KMS-11 (cell line): Measurements from ENCODE around the gene DMWD.

Experiments used
- H2AFZ ChIP-seq: fragments of 200-600 bp; sonication (generic); 2 replicates; pipeline ENCODE4 v1.6.1; 2016; ENCODE audit warnings: antibody characterized with exemption, mixed run types, low read depth
- H3K27ac ChIP-seq: fragments of 200-600 bp; sonication (generic); 2 replicates; pipeline ENCODE4 v1.6.1; 2016; ENCODE audit warnings: mild to moderate bottlenecking, mixed run types
- H3K27me3 ChIP-seq: fragments of 200-600 bp; sonication (generic); 2 replicates; pipeline ENCODE4 v1.6.1; 2017; ENCODE audit warnings: mild to moderate bottlenecking, low read depth, mixed run types, moderate library complexity; ENCODE audit not compliant: insufficient read depth
- H3K36me3 ChIP-seq: fragments of 200-600 bp; sonication (generic); 2 replicates; pipeline ENCODE4 v1.6.1; 2017; ENCODE audit warnings: mild to moderate bottlenecking, mixed run types; ENCODE audit not compliant: insufficient read depth
- H3K4me1 ChIP-seq: fragments of 200-600 bp; sonication (generic); 2 replicates; pipeline ENCODE4 v1.6.1; 2016; ENCODE audit warnings: mild to moderate bottlenecking, low read depth, mixed run types; ENCODE audit not compliant: poor library complexity, severe bottlenecking
- H3K4me2 ChIP-seq: fragments of 200-600 bp; sonication (generic); 2 replicates; pipeline ENCODE4 v1.7.0; 2016; ENCODE audit warnings: mild to moderate bottlenecking, mixed run types
- H3K4me3 ChIP-seq: fragments of 200-600 bp; sonication (generic); IDR thresholded peaks from 2 replicates; pipeline ENCODE4 v1.6.1; 2017; ENCODE audit warnings: low read depth, low read length, mixed read lengths; ENCODE audit not compliant: insufficient read depth
- H3K79me2 ChIP-seq: fragments of 200-600 bp; sonication (generic); 2 replicates; pipeline ENCODE4 v1.6.1; 2016; ENCODE audit warnings: low read depth, mixed run types; ENCODE audit not compliant: insufficient read depth
- H3K9ac ChIP-seq: fragments of 200-600 bp; sonication (generic); 2 replicates; pipeline ENCODE4 v1.6.1; 2016; ENCODE audit warnings: mild to moderate bottlenecking, mixed run types
- H4K20me1 ChIP-seq: fragments of 200-600 bp; sonication (generic); 2 replicates; pipeline ENCODE4 v1.6.1; 2016; ENCODE audit warnings: mild to moderate bottlenecking, mixed run types; ENCODE audit not compliant: insufficient read depth
- CTCF ChIP-seq: fragments of 200-600 bp; sonication (generic); conservative IDR thresholded peaks from 2 replicates; pipeline ENCODE4 v1.6.1; 2017; ENCODE audit warnings: low read depth, mild to moderate bottlenecking, antibody characterized with exemption, low read length, moderate library complexity, mixed read lengths

Gene DMWD

GRCh38 chr19:45793876-45794275 lies 1.2 kb upstream of the DMWD start:
- no peak overlapping the region for H3K9ac ChIP-seq
- no peaks in the 10 kb centered on the region for H4K20me1 ChIP-seq
- H3K4me3 ChIP-seq, result no peak overlapping the region
- H3K79me2 ChIP-seq, result peaks cover 18% of the 10 kb centered on the region
- 0 out of 2 replicates have a peak, but pooled peaks cover 3% of the 10 kb centered on the region for H3K27me3 ChIP-seq
- no peak overlapping the region for H3K4me2 ChIP-seq
- TF ChIP-seq CTCF, result no peak
- H2AFZ ChIP-seq, result no peak overlapping the region
- peaks cover 7% of the 10 kb centered on the region; the same call in 1 of the 2 replicates for H3K36me3 ChIP-seq
- H3K27ac ChIP-seq, result no peak overlapping the region
- H3K4me1 ChIP-seq, result peaks cover 21% of the 10 kb centered on the region

- Histone ChIP-seq H3K27me3 (0 out of 2 replicates have a peak, but pooled peaks cover 3% of the 10 kb centered on the region), H3K4me2 (peak overlapping the region; percentile 52), H3K4me3 (no peak overlapping the region), H3K79me2 (peaks cover 18% of the 10 kb centered on the region), H3K9ac (no peak overlapping the region), H3K27ac (no peak overlapping the region), H2AFZ (no peak overlapping the region), H4K20me1 (no peaks in the 10 kb centered on the region), H3K36me3 (peaks cover 7% of the 10 kb centered on the region; the same call in 1 of the 2 replicates), H3K4me1 (peaks cover 20% of the 10 kb centered on the region)
- TF ChIP-seq CTCF, result no peak
These were observed 526 bp upstream of the DMWD start for GRCh38 chr19:45793178-45793564.

- Histone ChIP-seq H3K27me3 (0 out of 2 replicates have a peak, but pooled peaks cover 3% of the 10 kb centered on the region), H3K4me2 (peak overlapping the region; percentile 85), H3K4me1 (peaks cover 20% of the 10 kb centered on the region), H2AFZ (peak overlapping the region; percentile 39), H3K27ac (peak overlapping the region; percentile 34; the same call in 1 of the 2 replicates), H3K36me3 (peaks cover 7% of the 10 kb centered on the region; the same call in 1 of the 2 replicates), H3K4me3 (no peak overlapping the region), H3K79me2 (peaks cover 18% of the 10 kb centered on the region), H4K20me1 (no peaks in the 10 kb centered on the region), H3K9ac (peak overlapping the region; percentile 75; the same call in 1 of the 2 replicates)
- no peak for TF ChIP-seq CTCF
These were observed 738 bp downstream of the DMWD start for GRCh38 chr19:45791744-45792469.

GRCh38 chr19:45790942-45791341 lies 1.7 kb downstream of the DMWD start:
- H2AFZ ChIP-seq, result no peak overlapping the region
- no peak overlapping the region for H3K9ac ChIP-seq
- peak overlapping the region; percentile 85 for H3K4me2 ChIP-seq
- H3K27ac ChIP-seq, result no peak overlapping the region
- 0 out of 2 replicates have a peak, but pooled peaks cover 3% of the 10 kb centered on the region for H3K27me3 ChIP-seq
- no peak for TF ChIP-seq CTCF
- peaks cover 7% of the 10 kb centered on the region; the same call in 1 of the 2 replicates for H3K36me3 ChIP-seq
- H3K4me1 ChIP-seq, result peaks cover 20% of the 10 kb centered on the region
- H3K79me2 ChIP-seq, result peaks cover 18% of the 10 kb centered on the region
- no peak overlapping the region for H3K4me3 ChIP-seq
- no peaks in the 10 kb centered on the region for H4K20me1 ChIP-seq
